Epithelial cell of esophagus (primary cell): ENCODE measurements around the gene ARFGAP3.

ENCODE experiments used
- DNase-seq: peaks from one replicate; pipeline ENCODE4 v3.0.0; 2010; ENCODE audit warnings: low read depth
- H3K4me3 ChIP-seq: 2 replicates; pipeline ENCODE4 v1.5.1; 2011; ENCODE audit warnings: mild to moderate bottlenecking, low read length, control low read depth
- CTCF ChIP-seq: IDR thresholded peaks from 2 replicates; pipeline ENCODE4 v1.5.1; 2011; ENCODE audit warnings: low read depth, mild to moderate bottlenecking, low read length, control low read depth, inconsistent platforms; ENCODE audit not compliant: insufficient read depth; ENCODE audit errors: missing control alignments

Gene ARFGAP3

DNA sequence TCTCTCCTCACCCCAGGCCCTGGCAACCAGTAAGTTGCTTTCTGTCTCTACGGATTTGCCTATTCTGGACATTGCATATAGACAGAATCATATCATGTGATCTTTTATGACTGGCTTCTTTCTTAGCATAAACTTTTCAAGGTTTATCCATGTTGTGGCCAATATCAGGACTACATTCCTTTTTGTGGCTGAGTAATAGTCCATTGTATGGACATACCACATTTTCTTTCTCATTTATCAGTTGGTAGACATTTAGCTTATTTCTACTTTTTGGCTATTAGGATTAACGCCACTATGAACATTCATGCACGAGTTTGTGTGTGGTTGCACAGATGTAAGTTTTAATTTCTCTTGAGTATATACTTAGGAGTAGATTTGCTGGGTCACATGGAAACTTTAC lies 35.7 kb downstream of the ARFGAP3 start:
- no peak for TF ChIP-seq CTCF
- no peak overlapping the region for H3K4me3 ChIP-seq
- DNase-seq = no peak

DNA sequence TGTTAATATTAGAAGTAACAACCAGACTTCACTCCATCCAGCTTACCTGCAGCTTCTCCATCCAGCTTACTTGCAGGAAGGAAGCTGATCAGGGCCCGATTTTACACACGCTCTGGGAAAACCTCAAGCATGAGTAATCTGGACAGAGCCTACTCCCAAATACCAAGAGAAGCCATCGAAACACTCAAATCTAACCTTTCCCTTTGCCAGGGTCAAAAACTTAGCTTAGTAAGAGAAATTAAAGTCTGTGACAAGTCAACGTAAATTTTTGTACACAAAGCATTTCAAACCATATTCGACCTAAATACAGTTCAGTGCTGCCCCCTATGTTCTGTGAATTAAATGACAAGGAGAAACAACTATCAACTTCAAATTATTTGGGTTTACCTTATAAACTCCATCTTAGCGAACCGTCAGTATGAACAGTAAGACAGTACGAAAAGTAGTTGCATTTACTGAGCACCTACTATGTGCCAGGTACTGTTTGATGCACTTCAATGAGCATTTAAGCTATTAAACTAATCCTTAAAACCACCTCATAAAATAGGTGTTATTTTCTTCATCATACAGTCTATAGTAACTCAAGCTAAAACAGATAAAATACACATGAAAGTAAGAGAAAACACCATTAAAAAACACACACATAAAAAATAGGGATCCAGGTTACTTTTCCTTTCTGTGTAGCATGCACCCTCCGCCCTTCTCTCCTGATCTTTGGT lies 36.9 kb downstream of the ARFGAP3 start:
- TF ChIP-seq CTCF = no peak
- no peak overlapping the region for H3K4me3 ChIP-seq
- peak; percentile 73 for DNase-seq

GRCh38 chr22:42819412-42820044 lies 37.5 kb downstream of the ARFGAP3 start:
- H3K4me3 ChIP-seq = no peak overlapping the region
- DNase-seq = no peak
- TF ChIP-seq CTCF = no peak

GRCh38 chr22:42817556-42817955 lies 39.5 kb downstream of the ARFGAP3 start:
- no peak overlapping the region for H3K4me3 ChIP-seq
- DNase-seq = no peak
- no peak for TF ChIP-seq CTCF

- peak; percentile 52 for DNase-seq
- no peak for TF ChIP-seq CTCF
These were observed 40.7 kb downstream of the ARFGAP3 start for GRCh38 chr22:42816336-42816735.

GRCh38 chr22:42814616-42815015 lies 42.5 kb downstream of the ARFGAP3 start:
- TF ChIP-seq CTCF = no peak
- H3K4me3 ChIP-seq = no peak overlapping the region
- no peak for DNase-seq

More at GRCh38 chr22:42816336-42816735, 40.7 kb downstream of the ARFGAP3 start:
- H3K4me3 ChIP-seq = no peak overlapping the region
